Astrocyte of the cerebellum (primary cell): Measurements from ENCODE around the gene NOL4L.
A peak's percentile ranks its signal among the peaks of the same experiment; 100 is the strongest.

Source experiments
- DNase-seq: peaks from one replicate; pipeline ENCODE4 v3.0.0-alpha.2; 2011; ENCODE audit warnings: low read depth
- H3K4me3 ChIP-seq: 2 replicates; pipeline ENCODE4 v1.5.1; 2011; ENCODE audit warnings: mild to moderate bottlenecking, low read depth, low read length, moderate library complexity
- in situ Hi-C: cut with HindIII; loops from 2 replicates; pipeline ENCODE4 v1.10.0; 2017; ENCODE audit warnings: low sequenced_read_pairs
- TF ChIP-seq, protein P1 (sequence below): IDR thresholded peaks from 2 replicates; pipeline ENCODE4 v1.5.1; 2012; ENCODE audit warnings: low read length, low read depth, moderate library complexity, mild to moderate bottlenecking; ENCODE audit errors: missing control alignments

NOL4L gene

DNA sequence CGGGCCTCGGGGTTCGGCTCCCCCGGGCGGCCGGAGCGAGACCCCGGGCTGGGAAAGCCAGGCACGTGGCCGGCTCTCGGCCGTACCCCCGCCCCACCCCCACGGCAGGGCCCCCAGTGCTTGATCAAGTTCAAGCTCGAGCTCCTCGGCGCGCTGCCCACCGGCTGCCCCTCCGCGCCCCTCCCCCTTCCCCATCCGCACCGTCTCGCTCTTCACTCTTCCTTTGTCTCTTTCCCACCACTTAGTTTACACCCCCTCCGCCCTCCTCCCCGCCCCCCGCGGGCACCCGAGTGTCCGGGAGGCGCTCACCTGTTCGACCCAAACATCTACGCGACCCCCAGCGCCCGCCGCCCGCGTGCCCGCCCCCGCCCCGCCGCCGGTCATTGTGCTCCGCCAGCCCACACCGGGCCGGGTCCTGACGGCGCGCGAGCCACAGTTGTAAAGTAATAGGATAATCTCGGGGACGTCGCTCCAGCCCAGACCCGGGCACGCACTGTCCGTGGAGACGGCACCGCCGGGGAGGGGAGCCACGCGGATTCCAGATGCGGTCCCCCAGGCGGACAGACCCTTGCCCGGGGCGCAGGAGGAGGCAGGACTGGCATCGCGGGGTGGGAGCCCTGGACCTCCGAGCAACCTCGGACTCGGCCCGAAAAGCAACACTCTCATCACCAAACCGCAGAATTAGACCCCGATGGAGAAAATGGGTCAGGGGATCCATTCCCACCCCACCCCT, 100.7 kb downstream of the NOL4L start:
- in situ Hi-C loops = no loop called here
- TF ChIP-seq, protein P1, sequence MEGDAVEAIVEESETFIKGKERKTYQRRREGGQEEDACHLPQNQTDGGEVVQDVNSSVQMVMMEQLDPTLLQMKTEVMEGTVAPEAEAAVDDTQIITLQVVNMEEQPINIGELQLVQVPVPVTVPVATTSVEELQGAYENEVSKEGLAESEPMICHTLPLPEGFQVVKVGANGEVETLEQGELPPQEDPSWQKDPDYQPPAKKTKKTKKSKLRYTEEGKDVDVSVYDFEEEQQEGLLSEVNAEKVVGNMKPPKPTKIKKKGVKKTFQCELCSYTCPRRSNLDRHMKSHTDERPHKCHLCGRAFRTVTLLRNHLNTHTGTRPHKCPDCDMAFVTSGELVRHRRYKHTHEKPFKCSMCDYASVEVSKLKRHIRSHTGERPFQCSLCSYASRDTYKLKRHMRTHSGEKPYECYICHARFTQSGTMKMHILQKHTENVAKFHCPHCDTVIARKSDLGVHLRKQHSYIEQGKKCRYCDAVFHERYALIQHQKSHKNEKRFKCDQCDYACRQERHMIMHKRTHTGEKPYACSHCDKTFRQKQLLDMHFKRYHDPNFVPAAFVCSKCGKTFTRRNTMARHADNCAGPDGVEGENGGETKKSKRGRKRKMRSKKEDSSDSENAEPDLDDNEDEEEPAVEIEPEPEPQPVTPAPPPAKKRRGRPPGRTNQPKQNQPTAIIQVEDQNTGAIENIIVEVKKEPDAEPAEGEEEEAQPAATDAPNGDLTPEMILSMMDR = no peak
- peak overlapping the region; percentile 71 for H3K4me3 ChIP-seq
- DNase-seq = no peak

DNA sequence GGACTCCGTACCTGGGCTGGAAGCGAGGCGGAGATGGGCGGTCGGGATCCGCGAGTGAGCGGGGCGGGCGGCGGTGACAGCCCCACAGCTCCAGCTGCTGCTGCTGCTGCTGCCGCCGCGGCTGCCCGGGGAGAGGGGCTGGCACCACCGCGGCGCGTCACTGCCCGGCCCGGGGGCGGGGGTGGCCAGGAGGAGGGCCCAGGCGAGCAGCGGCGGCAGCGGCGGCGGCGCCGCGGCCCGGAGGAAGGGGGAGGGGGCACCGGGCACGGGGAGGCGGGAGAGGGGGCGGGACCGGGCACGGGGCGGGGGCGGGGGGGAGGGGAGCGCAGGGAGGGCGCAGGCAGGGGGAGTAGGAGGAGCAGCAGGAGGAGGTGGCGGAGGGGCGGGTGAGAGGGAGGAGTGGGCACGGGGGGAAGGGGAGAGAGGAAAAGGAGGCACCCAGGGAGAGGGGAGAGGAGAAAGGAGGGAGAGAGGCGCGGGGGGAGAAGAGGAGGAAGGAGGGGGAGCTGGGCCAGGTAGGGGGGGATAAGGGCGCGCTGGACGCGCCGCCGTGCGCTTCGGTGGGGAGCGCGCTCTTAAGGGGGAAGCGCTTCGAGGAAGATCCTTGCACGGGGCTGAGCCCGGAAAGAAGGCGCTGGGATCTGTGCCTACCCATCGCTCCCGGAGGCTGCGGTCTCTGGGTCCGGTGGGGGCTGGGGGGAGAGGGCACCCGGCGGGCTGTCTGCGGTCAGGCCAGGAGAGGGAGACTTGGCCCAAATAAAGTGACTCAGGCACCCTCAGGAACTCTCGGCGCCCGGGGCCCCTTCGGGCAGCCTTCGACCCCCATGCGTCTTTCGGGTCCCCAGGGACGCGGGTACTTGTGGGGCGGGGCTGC, 101.5 kb downstream of the NOL4L start:
- TF ChIP-seq, protein P1 = no peak
- in situ Hi-C loops = no loop called here
- peak; percentile 39 for DNase-seq
- peak overlapping the region; percentile 71 for H3K4me3 ChIP-seq

DNA sequence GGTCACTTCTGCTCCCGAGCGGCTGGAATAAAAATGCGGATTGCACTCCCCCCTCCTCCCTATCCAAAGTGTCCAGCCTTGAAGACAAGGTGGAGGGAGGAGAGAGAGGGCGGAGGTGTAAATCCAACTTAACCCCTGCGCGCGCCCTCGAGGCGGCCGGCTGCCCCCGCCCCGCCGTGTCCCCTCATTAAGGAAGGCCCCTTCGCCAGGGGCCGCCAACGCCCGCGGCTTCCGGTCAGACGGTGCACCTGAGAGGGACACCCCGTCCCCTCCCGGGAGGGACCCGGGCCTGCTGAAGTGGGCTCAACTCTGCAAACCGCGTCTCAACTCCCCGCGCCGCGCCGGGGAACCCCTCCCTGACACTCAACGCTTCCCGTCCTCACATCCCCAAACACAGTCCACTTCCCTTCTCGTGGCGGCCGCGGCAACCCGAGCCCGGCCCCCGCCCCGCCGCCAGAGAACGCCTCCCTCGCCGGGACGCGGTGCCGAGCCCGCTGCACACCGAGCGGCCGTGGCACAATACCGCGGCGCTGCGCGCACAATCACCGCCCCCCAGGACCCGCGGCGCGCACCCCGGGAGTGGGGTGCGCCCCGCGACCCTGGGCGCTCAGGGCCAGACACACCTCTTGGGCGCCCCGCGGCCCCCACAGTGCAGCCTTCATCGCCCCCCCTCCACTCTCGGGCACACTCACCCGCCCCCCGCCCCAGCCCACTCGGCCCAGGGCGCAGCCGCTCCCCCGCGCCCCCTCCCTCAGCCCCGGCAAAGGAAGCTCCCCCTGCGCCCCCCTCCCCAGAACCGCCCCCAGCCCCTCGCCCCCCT, 102.5 kb downstream of the NOL4L start:
- H3K4me3 ChIP-seq = peak overlapping the region; percentile 71
- in situ Hi-C loops = no loop called here
- TF ChIP-seq, protein P1 = no peak
- DNase-seq = no peak

DNA sequence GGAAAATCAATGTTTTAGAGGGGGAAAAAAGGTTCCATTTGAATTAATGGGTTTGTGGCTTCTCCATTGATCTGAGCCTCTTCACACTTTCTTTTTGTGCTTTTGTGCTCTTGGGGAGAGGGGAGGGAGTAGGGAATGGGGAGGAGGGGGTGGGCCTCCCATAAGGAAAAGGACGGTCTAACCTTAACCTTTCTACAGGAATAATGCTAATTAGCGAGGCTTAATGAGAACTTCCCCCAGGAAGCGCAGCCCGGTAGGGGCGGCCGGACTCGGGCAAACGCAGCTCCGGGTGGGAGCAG, 103.0 kb downstream of the NOL4L start:
- TF ChIP-seq, protein P1 = no peak
- no peak for DNase-seq
- in situ Hi-C loops = no loop called here
- peak overlapping the region; percentile 71 for H3K4me3 ChIP-seq

DNA sequence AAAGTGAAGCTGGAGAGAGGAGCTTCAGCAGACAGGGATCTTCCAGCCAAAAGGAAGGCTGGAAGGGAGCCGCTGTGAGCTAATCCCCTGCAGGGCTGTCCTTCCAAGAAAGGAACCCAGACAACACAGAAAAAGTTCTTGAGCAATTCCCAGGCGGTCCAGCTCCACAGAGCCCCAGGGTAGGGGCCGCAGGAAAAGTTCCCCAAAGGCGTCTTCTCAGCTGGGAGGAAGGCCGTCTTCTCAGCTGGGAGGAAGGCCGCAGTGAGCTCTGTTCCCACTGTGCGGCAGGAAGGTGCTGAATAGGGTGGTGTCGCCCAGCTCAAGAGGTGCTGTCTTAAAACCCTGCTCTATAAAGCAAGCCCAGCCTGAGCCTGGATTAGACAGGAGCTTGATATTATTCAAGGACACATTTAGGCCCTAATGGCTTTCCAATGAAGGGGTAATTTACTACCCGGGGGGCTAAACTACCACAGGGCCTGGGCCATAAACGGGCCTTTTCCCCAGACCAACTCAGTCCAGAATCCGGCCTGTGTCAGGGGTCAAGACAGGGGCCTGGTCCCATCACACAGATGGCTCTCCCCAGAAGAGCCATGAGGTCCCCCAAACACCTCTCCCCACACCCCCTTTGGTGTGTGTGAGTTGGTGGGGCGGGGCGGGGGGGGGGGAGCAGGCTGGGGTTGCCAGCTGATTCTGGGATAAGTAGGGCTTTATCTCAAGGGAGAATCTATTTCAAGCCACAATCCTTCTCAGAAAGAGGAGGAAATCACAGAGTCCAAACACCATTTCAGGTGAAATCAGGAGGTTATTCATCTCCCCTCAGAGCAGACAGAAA, 103.6 kb downstream of the NOL4L start:
- DNase-seq = no peak
- TF ChIP-seq, protein P1 = no peak
- peak overlapping the region; percentile 71 for H3K4me3 ChIP-seq
- in situ Hi-C loops = no loop called here
